ENCODE data around the gene ATP6V0A4. TPM values are rescaled to one million over a fixed set of nuclear protein-coding genes. Genes with fewer than 3 reads are reported as not detected.

Gene ATP6V0A4
- total RNA-seq, 1 experiment from 2014 or later, result 9.1 TPM

DNA sequence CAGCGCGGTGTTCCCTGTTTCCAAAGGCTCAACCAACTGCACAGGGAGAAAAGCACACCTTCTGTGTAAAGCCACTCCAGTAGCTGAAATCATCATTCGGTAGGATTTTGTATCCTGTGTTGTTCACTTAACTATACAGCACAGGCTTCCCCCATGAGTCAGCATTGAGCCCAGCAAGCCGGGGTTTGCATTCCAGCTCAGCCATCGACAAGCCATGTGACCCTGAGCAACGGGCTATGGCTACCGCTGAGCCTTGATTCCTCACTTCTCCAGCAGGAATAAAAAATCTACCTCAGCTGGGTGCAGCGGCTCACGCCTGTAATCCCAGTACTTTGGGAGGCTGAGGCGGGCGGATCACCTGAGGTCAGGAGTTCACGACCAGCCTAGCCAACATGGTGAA, 44.1 kb upstream of the ATP6V0A4 start:
- H2AFZ ChIP-seq, result no peak overlapping the region
- intact Hi-C loops (cut with micrococcal nuclease; ENCODE audit: unreplicated experiment), result no loop called here
- no peaks in the 10 kb centered on the region for H4K20me1 ChIP-seq (ENCODE audit: insufficient read depth)
- no peaks in the 10 kb centered on the region for H3K27me3 ChIP-seq (ENCODE audit: insufficient read depth, low read depth)
- H3K4me1 ChIP-seq (replicated peaks; ENCODE audit: insufficient read depth), result no peaks in the 10 kb centered on the region
- POLR2A ChIA-PET (ENCODE audit: unreplicated experiment), result no interaction called here
- H3K4me3 ChIP-seq, result no peak overlapping the region
- no peak overlapping the region for H3K27ac ChIP-seq
- no peaks in the 10 kb centered on the region for H3K9me3 ChIP-seq (ENCODE audit: insufficient read depth, low read depth)
- no peaks in the 10 kb centered on the region; the same call in 1 of the 2 replicates for H3K9me2 ChIP-seq (ENCODE audit: insufficient read depth)
- H3K79me2 ChIP-seq (ENCODE audit: low read depth), result no peaks in the 10 kb centered on the region
- H3F3A ChIP-seq (ENCODE audit: insufficient read depth, low read depth), result peaks cover 3% of the 10 kb centered on the region; the same call in 1 of the 2 replicates
- DNase-seq, result peak in 1 of 2 experiments; percentile 63
- BruUV-seq (replicated peaks), result no TSS peak
- TF ChIP-seq EZH2 (IDR thresholded peaks at IDR 0.05; ENCODE audit: low read depth), result no peak
- TF ChIP-seq CTCF (conservative IDR thresholded peaks at IDR 0.05), result no peak
- peaks cover 10% of the 10 kb centered on the region; the same call in 1 of the 2 replicates for H3K36me3 ChIP-seq (ENCODE audit: low read depth)
- no peak overlapping the region for H3K4me2 ChIP-seq
- CTCF ChIA-PET, result no interaction called here

DNA sequence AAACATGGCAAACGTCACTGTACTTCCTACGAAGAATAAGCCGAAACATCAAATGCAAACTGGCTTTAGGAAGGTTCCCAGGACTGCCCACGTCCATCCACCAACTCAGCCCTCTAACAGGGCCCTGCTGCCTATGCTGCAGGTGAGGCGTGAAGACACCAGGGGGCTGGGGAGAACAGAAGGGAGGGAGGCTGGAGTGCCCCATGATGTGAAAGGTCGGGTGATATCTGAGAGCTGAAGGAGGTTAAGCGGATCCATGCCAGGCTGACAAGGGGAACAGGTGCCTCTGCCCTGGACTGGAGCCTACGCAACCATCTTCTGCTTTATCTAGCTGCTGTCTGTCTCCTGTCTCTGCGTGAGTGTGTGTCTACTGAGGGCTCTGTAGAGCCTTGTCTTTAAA, 40.2 kb upstream of the ATP6V0A4 start:
- ChIA-PET CTCF (no interaction called here), POLR2A (ENCODE audit: unreplicated experiment) (interaction anchor here (0.7 kb wide), 1 partner anchor 326 kb away, joined by 5 read pairs; no protein-coding TSS in a partner anchor)
- H3K4me2 ChIP-seq, result no peak overlapping the region
- no peak overlapping the region for H3K27ac ChIP-seq
- no peaks in the 10 kb centered on the region for H4K20me1 ChIP-seq (ENCODE audit: insufficient read depth)
- TF ChIP-seq EZH2 (IDR thresholded peaks at IDR 0.05; ENCODE audit: low read depth) (no peak), CTCF (conservative IDR thresholded peaks at IDR 0.05) (no peak)
- BruUV-seq (replicated peaks), result no TSS peak
- H3F3A ChIP-seq (ENCODE audit: insufficient read depth, low read depth), result no peaks in the 10 kb centered on the region
- no peaks in the 10 kb centered on the region for H3K79me2 ChIP-seq (ENCODE audit: low read depth)
- no peak overlapping the region for H3K4me3 ChIP-seq
- no peaks in the 10 kb centered on the region for H3K9me3 ChIP-seq (ENCODE audit: insufficient read depth, low read depth)
- H2AFZ ChIP-seq, result no peak overlapping the region
- no peak for DNase-seq
- intact Hi-C loops (cut with micrococcal nuclease; ENCODE audit: unreplicated experiment), result no loop called here
- H3K36me3 ChIP-seq (ENCODE audit: low read depth), result peaks cover 5% of the 10 kb centered on the region; the same call in 1 of the 2 replicates
- no peaks in the 10 kb centered on the region for H3K9me2 ChIP-seq (ENCODE audit: insufficient read depth)
- no peaks in the 10 kb centered on the region for H3K27me3 ChIP-seq (ENCODE audit: insufficient read depth, low read depth)
- no peaks in the 10 kb centered on the region for H3K4me1 ChIP-seq (replicated peaks; ENCODE audit: insufficient read depth)

- Histone ChIP-seq H2AFZ (no peak overlapping the region), H3K4me3 (no peak overlapping the region), H3K36me3 (ENCODE audit: low read depth) (peaks cover 5% of the 10 kb centered on the region; the same call in 1 of the 2 replicates), H4K20me1 (ENCODE audit: insufficient read depth) (no peaks in the 10 kb centered on the region), H3F3A (ENCODE audit: insufficient read depth, low read depth) (no peaks in the 10 kb centered on the region), H3K27me3 (ENCODE audit: insufficient read depth, low read depth) (no peaks in the 10 kb centered on the region), H3K27ac (no peak overlapping the region), H3K9me2 (ENCODE audit: insufficient read depth) (no peaks in the 10 kb centered on the region), H3K79me2 (ENCODE audit: low read depth) (no peaks in the 10 kb centered on the region), H3K4me2 (no peak overlapping the region), H3K9me3 (ENCODE audit: insufficient read depth, low read depth) (no peaks in the 10 kb centered on the region), H3K4me1 (replicated peaks; ENCODE audit: insufficient read depth) (no peaks in the 10 kb centered on the region)
- no TSS peak for BruUV-seq (replicated peaks)
- POLR2A ChIA-PET (ENCODE audit: unreplicated experiment), result no interaction called here
- TF ChIP-seq CTCF (conservative IDR thresholded peaks at IDR 0.05), result no peak
- TF ChIP-seq EZH2 (IDR thresholded peaks at IDR 0.05; ENCODE audit: low read depth), result no peak
- DNase-seq, result no peak
- CTCF ChIA-PET, result no interaction called here
- intact Hi-C loops (cut with micrococcal nuclease; ENCODE audit: unreplicated experiment), result no loop called here
Measured at GRCh38 chr7:138837627-138838026, 39.6 kb upstream of the ATP6V0A4 start.
